C4-2B (cell line): ENCODE data around the gene TMBIM1.

Experiments used
- ZFX ChIP-seq: fragments of 450-650 bp; IDR thresholded peaks from 2 replicates; pipeline ENCODE4 v1.6.1; 2017
- TF ChIP-seq, protein P1 (sequence below): fragments of 450-650 bp; conservative IDR thresholded peaks from 2 replicates; pipeline ENCODE4 v1.5.1; 2017; ENCODE audit warnings: mild to moderate bottlenecking

DNA sequence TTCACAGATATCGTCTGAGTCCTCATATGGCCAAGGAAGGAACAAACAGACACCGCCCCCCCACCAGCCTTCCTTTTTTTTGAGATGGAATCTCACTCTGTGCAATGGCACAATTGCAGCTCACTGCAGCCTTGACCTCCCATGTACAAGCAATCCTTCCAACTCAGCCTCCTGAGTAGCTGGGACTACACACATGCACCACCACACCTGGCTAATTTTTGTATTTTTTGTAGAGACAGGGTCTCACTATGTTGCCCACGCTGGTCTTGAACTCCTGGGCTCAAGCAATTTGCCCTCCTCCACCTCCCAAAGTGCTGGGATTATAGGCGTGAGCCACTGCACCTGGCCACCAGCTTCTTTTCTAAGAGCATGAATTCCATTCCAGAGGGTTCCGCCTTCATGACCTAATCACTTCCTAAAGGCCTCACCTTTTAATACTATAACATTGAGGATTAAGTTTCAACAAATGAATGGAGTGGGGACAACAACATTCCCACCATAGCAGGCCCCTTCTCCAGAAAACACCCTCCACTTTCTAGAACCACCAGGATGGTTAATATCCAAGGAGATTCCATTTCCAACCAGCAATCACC, 2.2 kb upstream of the TMBIM1 start:
- TF ChIP-seq, protein P1, sequence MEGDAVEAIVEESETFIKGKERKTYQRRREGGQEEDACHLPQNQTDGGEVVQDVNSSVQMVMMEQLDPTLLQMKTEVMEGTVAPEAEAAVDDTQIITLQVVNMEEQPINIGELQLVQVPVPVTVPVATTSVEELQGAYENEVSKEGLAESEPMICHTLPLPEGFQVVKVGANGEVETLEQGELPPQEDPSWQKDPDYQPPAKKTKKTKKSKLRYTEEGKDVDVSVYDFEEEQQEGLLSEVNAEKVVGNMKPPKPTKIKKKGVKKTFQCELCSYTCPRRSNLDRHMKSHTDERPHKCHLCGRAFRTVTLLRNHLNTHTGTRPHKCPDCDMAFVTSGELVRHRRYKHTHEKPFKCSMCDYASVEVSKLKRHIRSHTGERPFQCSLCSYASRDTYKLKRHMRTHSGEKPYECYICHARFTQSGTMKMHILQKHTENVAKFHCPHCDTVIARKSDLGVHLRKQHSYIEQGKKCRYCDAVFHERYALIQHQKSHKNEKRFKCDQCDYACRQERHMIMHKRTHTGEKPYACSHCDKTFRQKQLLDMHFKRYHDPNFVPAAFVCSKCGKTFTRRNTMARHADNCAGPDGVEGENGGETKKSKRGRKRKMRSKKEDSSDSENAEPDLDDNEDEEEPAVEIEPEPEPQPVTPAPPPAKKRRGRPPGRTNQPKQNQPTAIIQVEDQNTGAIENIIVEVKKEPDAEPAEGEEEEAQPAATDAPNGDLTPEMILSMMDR = no peak
- TF ChIP-seq ZFX = no peak
